HG03442 (cell line): ENCODE data around the gene FXYD2.

Experiments
- ATAC-seq: cut with Tn5 transposase; IDR thresholded peaks from one replicate; pipeline ENCODE4 v1.9.1; 2021; ENCODE audit warnings: mild to moderate bottlenecking, moderate library complexity; ENCODE audit not compliant: unreplicated experiment

Gene FXYD2

DNA sequence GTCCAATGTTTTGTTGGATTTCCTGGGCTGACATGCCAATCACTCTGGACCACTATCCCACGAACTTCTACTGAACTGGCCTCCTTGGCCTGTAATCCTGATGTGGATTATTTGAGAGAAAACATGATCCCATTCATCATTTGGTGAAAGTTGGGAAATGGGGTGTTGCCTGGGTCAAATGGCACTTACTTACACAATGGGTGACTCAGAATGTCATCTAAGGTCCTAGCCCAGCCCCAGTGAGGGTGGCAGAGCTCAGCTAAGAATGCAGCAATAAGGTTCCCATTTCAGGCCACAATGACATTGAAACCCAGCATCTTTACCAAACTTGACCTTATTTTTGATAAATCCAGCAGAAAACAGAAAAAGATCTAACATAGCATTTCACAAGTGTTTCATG is 19.5 kb downstream of the FXYD2 start:
- no peak for ATAC-seq

- no peak for ATAC-seq
Observed at GRCh38 chr11:117803896-117804295, 20.6 kb downstream of the FXYD2 start.

GRCh38 chr11:117799634-117800033 is 24.9 kb downstream of the FXYD2 start:
- ATAC-seq: no peak

DNA sequence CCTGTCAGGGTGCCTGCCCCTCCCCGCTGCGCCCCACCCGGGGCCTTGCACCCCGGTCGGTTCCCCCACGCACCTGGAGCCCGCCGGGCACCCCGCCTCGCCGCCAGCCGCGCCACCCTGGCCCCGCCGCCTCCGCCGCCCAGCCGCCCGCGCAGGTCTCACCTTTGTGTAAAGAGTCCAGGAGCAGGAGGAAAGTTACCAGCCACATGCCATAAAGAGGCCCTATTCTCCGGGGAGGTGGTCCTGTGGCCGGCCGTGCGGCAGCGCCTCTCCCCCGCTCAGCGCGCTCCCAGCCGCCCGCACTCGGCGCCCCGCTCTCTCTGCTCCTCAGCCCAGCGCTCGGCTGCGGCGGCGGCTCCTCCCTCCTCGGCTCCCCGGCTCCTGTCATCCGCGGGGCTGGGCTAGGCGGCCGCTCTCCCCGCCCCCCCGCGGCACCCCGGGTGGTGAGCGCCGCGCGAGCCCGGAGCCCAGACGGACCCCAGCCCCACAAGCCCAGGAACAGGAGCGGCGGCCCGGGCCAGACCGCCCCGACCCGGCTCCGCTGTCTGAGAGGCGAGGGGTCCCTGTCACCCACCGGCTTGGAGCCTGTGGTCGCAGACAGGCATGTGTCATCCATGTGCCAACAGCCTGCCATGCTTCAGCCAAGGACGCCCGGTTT is 27.5 kb downstream of the FXYD2 start, which contains the start of gene DSCAML1:
TSS of gene DSCAML1 (minus strand) at position 345 of the 658 bp plus-strand sequence. CDS start at position 208, 137 bp downstream.
- ATAC-seq: no peak

- ATAC-seq: no peak
Observed at GRCh38 chr11:117796456-117796871, 28.1 kb downstream of the FXYD2 start.

DNA sequence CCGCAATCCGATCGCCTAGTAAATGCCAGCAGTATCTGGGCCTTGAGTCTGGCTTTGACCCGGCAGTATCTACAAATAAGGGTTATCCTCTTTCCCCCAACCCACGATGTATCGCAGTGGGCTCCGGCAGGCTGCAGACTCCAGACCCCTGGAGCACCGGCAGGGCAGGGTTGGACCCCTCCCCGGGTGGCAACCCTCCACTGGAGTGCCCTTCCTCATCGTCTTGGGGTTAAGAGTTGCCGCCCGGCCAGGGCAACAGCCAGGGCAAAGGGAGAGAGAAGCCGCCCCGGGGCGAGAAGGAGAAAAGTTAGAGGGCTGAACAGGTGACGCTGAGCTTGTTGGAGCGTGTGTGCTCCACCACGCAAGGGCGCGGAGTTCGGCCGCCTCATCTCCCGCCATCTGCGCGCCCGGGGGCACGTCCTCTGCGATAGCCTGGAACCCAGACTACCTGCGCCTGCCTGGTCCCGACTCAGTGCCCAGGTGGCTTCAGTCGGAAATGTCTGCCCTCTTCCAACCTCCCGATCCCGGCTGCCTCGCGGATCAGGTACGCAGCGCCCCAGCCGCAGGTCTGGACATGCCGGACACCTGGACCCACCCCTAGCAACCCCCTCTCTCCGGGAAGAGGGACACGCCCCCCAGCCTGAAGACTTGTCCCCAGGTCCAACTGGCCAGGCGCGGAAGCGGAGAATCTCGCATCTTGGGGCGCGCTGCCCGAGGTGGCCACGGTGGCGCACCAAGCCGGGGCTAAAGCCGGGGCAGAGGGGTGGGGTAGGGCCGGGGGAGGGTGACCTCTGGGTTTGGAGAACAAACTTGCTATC is 28.7 kb downstream of the FXYD2 start:
- no peak for ATAC-seq

- ATAC-seq: no peak
Observed at GRCh38 chr11:117794772-117795629, 29.5 kb downstream of the FXYD2 start.

DNA sequence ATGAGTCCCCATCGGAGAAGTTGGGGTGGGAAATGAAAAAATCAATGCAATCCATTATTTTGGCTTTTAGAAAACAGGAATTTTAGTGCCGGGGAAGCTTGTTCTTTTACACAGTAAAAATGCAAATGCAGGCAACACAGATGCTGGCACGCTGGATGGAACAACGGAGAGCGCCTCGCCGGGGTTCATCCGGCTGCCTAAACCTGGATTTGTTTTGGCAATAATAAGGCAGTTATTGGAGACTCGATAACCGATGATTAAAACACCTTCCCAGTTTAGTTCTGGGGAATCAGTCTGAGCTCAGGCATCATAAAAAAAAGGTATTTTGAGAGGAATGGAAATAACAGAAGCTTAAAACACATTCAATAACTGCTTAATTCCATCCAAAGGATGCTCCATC is 30.4 kb downstream of the FXYD2 start:
- no peak for ATAC-seq

DNA sequence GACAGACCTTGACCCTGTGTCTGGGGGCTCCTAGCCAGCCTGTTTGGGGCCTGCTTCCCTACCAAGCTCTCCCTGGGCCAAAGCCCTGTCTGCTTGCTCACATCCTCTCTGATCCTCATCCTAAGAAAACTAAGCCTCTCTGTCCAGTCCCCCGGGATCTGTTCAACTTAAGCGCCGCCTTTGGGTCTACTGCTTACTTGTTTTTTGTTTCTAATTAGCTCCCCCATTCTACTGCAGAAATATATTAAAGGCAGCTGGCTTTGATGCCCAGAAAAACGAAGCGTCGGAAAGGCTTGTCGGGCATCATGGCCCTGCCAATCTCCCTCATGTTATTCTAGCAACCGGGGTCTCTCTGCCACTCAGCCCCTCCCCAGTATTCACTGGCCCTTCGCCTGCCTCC is 31.0 kb downstream of the FXYD2 start:
- no peak for ATAC-seq

GRCh38 chr11:117792992-117793391 is 31.6 kb downstream of the FXYD2 start:
- no peak for ATAC-seq

GRCh38 chr11:117792241-117792640 is 32.3 kb downstream of the FXYD2 start:
- ATAC-seq: no peak

DNA sequence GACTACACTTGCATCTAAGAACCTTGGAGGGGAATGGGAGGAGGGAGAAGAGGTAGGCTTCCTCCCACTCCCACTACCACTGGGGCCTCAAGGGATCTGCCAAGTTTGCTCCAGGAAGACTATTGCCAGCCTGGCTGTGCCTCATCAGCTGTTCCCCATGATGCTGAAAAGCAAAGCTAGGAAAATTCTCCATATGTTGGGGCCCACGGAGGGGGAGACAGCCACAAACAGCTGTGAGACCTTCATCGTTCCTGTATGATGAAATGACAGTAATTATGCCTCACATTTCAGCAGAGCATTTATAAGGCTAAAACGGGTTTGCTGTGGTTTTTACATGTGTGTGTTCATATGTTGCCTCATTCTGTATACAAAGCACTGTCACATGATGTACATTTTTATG is 34.3 kb downstream of the FXYD2 start:
- ATAC-seq: no peak

GRCh38 chr11:117789241-117789640 is 35.3 kb downstream of the FXYD2 start:
- ATAC-seq: no peak

DNA sequence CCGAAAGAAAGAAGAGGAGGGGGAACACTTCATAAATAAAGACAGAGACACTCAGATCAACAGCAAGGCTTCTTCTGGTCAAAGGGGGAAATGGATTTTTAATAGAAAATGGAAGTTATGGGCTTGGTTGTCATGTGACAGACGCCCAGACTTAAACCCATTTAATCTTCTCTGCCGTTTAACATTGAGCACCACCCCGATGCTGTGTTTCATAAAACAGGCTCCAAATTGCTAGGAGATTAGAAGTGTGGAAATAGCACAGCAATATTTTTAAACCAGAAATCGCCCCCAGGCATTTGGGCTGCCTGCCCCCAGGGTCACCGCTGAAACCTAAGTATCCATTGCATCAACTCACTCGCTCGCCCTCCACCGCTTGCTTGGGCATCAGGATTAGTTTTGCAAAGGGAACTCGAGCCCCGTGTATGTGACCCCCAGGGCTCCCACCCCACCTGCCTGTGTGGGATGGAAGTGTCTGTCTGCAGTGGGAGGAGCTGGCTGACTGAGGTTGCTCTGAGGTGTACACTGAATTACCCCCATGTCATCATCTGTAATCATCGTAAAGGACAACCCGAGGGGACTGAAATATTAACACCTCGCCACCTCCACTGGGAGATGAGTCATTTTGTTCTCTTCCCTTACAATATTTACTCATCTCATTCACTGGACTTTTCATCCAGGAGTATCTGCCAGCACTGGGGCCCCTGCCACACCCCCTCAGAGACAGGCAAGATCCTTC is 38.2 kb downstream of the FXYD2 start:
- ATAC-seq: no peak

DNA sequence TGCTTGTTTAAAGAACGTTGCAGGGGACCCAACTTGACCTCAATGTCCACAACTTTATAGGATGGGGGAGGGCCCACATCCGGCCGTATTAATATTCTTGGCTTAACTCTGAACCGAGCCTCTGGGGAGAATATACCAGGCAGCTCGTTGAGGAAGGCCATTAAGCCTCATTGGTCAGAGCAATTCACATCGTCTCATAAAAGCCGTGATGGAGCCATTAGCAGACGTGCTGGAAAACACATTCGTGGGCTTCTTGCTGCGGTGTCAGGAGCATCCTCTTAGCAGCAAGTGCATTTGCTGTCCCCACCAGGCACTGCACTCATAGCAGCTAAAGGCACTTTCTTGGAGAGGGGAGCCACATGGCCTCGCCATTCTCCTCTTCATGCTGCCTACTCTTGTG is 42.4 kb downstream of the FXYD2 start:
- no peak for ATAC-seq

DNA sequence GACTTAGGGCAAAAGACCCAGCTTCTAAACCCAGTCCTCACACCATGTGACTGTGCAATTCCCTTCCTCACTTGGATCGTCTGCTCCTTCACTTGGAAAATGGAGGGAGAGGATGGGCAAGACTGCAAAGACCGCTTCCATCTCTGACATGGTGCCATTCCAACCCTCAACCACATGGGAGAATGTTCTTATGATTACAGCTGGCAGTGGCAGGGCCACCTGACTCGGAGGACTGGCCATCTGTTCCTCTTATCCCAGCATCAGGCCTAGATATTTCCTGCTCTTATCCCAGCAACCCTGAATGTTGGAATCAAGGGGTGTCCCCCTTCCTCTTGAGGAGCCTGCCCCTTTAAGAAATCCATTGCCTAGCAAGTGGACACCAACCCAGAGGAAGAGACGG is 42.9 kb downstream of the FXYD2 start:
- no peak for ATAC-seq

DNA sequence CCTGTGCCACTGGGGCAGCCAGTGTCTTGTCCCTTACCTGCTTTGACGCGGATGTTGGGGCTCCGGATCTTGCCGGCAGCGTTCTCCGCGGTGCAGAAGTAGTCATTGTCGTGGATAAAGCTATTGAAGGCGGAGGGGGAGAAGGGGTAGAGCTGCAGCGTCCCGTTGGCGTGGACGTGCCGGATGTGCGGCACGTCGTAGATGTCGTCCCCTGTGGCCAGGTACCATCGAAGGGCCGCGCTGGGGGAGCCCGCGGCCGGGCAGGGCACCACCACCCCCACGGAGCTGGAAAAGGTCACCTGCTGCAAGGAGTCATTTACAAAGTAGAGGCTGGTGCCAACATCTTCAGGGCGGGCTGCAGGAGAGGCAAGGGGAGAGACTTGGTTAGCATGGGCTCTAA is 44.1 kb downstream of the FXYD2 start:
- no peak for ATAC-seq

- no peak for ATAC-seq
Observed at GRCh38 chr11:117774553-117774952, 50.0 kb downstream of the FXYD2 start.

GRCh38 chr11:117772360-117772759 is 52.2 kb downstream of the FXYD2 start:
- no peak for ATAC-seq

- no peak for ATAC-seq
Observed at GRCh38 chr11:117771841-117772240, 52.7 kb downstream of the FXYD2 start.

DNA sequence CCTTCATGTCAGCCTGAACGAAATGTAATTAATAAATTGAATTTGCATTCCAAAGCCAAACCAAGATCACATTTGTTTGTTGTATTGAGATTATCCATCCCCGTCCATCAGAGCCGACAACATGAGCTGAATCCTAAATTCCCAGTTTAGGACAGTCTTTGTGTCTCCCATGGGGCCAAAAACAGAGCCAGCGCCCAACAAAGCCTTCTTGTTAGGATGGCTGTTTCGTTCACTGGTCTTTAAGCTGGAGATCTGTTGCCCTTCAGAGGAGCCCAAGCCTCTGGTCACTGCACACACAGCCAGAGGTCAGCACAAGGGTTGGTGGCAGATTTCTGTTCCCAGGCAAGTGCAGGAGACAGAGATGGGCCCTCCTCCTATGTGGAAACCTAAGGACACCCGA is 53.3 kb downstream of the FXYD2 start:
- ATAC-seq: no peak
